RWPE2 (cell line): Measurements from ENCODE around the gene POC1B.

ENCODE experiments used
- ATAC-seq: fragments of 200-7000 bp; cut with Tn5 transposase; 3 replicates; pipeline ENCODE4 v1.9.1; 2021; ENCODE audit warnings: low read depth
- DNase-seq: peaks from one replicate; pipeline ENCODE4 v3.0.0-alpha.2; 2020; ENCODE audit warnings: low spot score
- H3K27ac ChIP-seq: fragments of 450-650 bp; 2 replicates; pipeline ENCODE4 v1.5.1; 2017; ENCODE audit warnings: mild to moderate bottlenecking; ENCODE audit not compliant: poor library complexity, severe bottlenecking
- H3K27me3 ChIP-seq: fragments of 250-450 bp; sonication (Bioruptor Pico); 2 replicates; pipeline ENCODE4 v1.5.1; 2021; ENCODE audit warnings: mild to moderate bottlenecking, moderate library complexity; ENCODE audit not compliant: insufficient read depth, poor library complexity, severe bottlenecking
- H3K36me3 ChIP-seq: fragments of 250-450 bp; sonication (Bioruptor Pico); 2 replicates; pipeline ENCODE4 v1.5.1; 2020; ENCODE audit warnings: low read depth, mild to moderate bottlenecking, moderate library complexity
- H3K4me1 ChIP-seq: fragments of 250-450 bp; sonication (Bioruptor Pico); 2 replicates; pipeline ENCODE4 v1.5.1; 2021; ENCODE audit warnings: mild to moderate bottlenecking, moderate library complexity; ENCODE audit not compliant: insufficient read depth, poor library complexity, severe bottlenecking
- H3K4me3 ChIP-seq: fragments of 250-450 bp; sonication (Bioruptor Pico); 2 replicates; pipeline ENCODE4 v1.5.1; 2021; ENCODE audit warnings: mild to moderate bottlenecking, moderate library complexity; ENCODE audit not compliant: severe bottlenecking
- H3K9me3 ChIP-seq: fragments of 250-450 bp; sonication (Bioruptor Pico); 2 replicates; pipeline ENCODE4 v1.5.1; 2021; ENCODE audit warnings: mild to moderate bottlenecking, moderate library complexity; ENCODE audit not compliant: severe bottlenecking
- CTCF ChIP-seq: fragments of 450-650 bp; IDR thresholded peaks from one replicate; pipeline ENCODE4 v1.5.1; 2017; ENCODE audit warnings: mild to moderate bottlenecking, moderate library complexity; ENCODE audit not compliant: poor library complexity, severe bottlenecking

Gene POC1B

DNA sequence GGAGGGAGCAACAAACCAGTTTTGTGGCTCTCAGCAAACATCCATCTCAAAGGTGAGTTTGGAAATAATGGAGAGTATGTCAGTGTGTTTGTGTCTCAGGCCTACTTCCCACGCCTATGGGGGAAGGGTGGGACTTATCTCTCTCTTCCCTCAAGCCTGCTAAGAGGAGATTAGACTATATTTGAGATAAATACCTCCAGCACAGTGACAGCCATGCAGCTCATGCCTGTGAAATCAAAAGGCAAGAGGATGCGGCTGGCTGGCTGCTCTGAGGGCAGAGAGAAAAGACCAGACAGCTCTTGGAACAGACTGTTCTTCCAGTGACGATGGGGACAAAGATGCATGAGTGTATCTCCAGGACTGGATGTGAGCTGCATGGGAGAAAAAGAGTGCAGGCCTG is 14.7 kb upstream of the POC1B start:
- ATAC-seq (no peak), DNase-seq (no peak)
- no peaks in the 10 kb centered on the region for H3K9me3 ChIP-seq
- H3K4me1 ChIP-seq = no peaks in the 10 kb centered on the region
- no peak overlapping the region for H3K4me3 ChIP-seq
- no peaks in the 10 kb centered on the region for H3K27me3 ChIP-seq
- H3K36me3 ChIP-seq = no peaks in the 10 kb centered on the region
- TF ChIP-seq CTCF = no peak
- no peak overlapping the region for H3K27ac ChIP-seq

GRCh38 chr12:89539426-89540223 is 13.8 kb upstream of the POC1B start:
- Histone ChIP-seq H3K27me3 (no peaks in the 10 kb centered on the region), H3K4me3 (no peak overlapping the region), H3K36me3 (no peaks in the 10 kb centered on the region), H3K4me1 (no peaks in the 10 kb centered on the region), H3K9me3 (no peaks in the 10 kb centered on the region), H3K27ac (no peak overlapping the region)
- TF ChIP-seq CTCF = no peak
- no peak for ATAC-seq
- DNase-seq = no peak

DNA sequence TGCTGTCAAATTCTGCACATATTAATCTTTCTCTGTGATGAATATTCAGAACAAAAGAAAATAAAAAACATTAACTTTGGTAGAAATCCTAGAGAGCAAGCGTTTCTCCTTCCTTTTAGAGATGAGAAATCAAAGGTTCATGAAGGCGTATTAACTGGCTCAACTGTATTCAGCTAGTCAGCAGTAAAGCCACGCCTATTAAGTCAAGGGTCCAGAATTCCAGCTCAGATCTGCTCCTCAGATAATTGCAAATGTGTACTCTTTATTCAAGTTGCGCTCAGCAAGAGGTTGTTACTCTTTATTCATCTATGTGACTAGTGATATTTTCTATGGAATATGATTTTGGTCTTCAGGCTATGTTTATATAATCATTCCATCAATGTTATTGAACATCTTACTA is 13.1 kb upstream of the POC1B start:
- Histone ChIP-seq H3K27ac (no peak overlapping the region), H3K4me3 (no peak overlapping the region), H3K27me3 (no peaks in the 10 kb centered on the region), H3K4me1 (no peaks in the 10 kb centered on the region), H3K36me3 (no peaks in the 10 kb centered on the region), H3K9me3 (no peaks in the 10 kb centered on the region)
- DNase-seq = no peak
- TF ChIP-seq CTCF = no peak
- ATAC-seq = no peak

DNA sequence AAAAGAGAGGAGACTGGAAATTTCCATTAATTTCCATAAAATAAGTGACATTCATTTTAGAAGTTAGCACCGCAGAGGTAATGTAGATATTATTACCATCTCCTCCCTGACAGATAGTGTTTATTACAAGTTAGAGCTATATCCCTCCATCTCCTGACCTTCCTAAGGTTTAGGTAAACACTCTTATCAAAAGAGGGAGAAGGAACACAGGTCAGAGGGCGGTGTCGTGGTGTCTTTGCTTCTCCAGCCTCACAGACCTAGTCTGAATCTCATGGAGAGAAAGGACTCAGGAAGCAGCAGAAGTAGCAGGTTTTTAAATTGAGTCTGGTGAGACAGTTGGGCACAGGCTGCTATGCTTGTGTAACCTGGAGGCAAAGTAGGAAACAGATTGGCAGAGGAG is 11.5 kb upstream of the POC1B start:
- Histone ChIP-seq H3K27me3 (no peaks in the 10 kb centered on the region), H3K36me3 (no peaks in the 10 kb centered on the region), H3K4me1 (no peaks in the 10 kb centered on the region), H3K27ac (no peak overlapping the region), H3K9me3 (no peaks in the 10 kb centered on the region), H3K4me3 (no peak overlapping the region)
- TF ChIP-seq CTCF = no peak
- no peak for ATAC-seq
- DNase-seq = no peak

DNA sequence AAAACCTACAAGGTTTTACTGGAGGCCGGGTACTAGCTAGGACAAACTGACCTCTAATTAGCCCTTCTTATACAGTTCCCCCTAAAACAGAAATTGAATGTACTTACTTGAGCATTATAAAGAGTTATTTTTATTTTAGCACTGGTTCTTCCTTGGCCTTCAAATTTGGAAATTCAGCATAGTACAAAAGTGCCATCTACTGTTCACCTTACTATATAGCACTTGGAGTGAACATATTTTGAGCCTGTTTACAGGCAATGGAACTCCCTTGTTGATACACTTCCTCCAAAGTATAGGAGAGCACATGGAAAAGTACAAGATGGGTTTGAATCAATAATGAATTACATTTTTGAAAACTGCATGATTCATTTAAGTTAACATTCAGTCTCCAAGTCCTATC is 3.9 kb upstream of the POC1B start:
- Histone ChIP-seq H3K27ac (no peak overlapping the region), H3K4me3 (no peak overlapping the region), H3K4me1 (no peaks in the 10 kb centered on the region), H3K9me3 (no peaks in the 10 kb centered on the region), H3K36me3 (no peaks in the 10 kb centered on the region), H3K27me3 (no peaks in the 10 kb centered on the region)
- TF ChIP-seq CTCF = peak; percentile 89
- ATAC-seq (no peak), DNase-seq (no peak)
